SU-DHL-6 (cell line): ENCODE results near the gene GHRH.

Experiments
- EZH2phosphoT487 ChIP-seq: fragments of 200-600 bp; sonication (generic), shearing (Covaris generic); conservative IDR thresholded peaks from 2 replicates; pipeline ENCODE4 v1.6.1; 2018; ENCODE audit warnings: mild to moderate bottlenecking, antibody characterized with exemption, low read length, moderate library complexity, mixed read lengths
- TF ChIP-seq, protein P1 (sequence below): fragments of 200-600 bp; sonication (generic); IDR thresholded peaks from one replicate; pipeline ENCODE4 v1.5.1; 2017; ENCODE audit warnings: antibody characterized with exemption, mild to moderate bottlenecking, low read length, moderate library complexity; ENCODE audit not compliant: insufficient read depth, poor library complexity, severe bottlenecking

DNA sequence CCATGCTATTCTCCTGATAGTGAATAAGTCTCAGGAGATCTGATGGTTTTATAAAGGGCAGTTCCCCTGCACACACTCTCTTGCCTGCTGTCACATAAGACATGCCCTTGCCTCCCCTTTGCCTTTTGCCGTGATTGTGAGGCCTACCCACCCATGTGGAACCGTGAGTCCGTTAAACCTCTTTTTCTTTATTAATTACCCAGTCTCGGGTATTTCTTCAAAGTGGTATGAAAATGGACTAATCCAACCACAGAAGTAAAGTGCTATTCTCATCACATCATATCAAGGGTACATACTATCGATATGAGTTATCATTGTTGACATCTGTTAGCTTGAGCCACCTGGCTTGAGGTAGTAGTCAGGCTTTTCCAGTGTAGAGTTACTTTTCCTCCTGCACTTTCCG is 30.1 kb upstream of the GHRH start:
- TF ChIP-seq, protein P1, sequence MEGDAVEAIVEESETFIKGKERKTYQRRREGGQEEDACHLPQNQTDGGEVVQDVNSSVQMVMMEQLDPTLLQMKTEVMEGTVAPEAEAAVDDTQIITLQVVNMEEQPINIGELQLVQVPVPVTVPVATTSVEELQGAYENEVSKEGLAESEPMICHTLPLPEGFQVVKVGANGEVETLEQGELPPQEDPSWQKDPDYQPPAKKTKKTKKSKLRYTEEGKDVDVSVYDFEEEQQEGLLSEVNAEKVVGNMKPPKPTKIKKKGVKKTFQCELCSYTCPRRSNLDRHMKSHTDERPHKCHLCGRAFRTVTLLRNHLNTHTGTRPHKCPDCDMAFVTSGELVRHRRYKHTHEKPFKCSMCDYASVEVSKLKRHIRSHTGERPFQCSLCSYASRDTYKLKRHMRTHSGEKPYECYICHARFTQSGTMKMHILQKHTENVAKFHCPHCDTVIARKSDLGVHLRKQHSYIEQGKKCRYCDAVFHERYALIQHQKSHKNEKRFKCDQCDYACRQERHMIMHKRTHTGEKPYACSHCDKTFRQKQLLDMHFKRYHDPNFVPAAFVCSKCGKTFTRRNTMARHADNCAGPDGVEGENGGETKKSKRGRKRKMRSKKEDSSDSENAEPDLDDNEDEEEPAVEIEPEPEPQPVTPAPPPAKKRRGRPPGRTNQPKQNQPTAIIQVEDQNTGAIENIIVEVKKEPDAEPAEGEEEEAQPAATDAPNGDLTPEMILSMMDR = no peak
- no peak for TF ChIP-seq EZH2phosphoT487
